SK-N-SH treated with all-trans-retinoic acid at 6 μM for 48 hours (cell line): Measurements from ENCODE around the gene ARPC5L.

ENCODE experiments used
- ARNTL ChIP-seq: fragments of 450-650 bp; formaldehyde crosslinking; IDR thresholded peaks from 2 replicates; pipeline ENCODE4 v1.5.0; 2020; ENCODE audit warnings: low read depth, mild to moderate bottlenecking, moderate library complexity, borderline replicate concordance
- CSRNP3 ChIP-seq: fragments of 250-450 bp; sonication (Bioruptor Pico); IDR thresholded peaks from 2 replicates; pipeline ENCODE4 v1.5.1; 2021; ENCODE audit warnings: mild to moderate bottlenecking, moderate library complexity
- ESRRG ChIP-seq: fragments of 250-450 bp; sonication (Bioruptor Pico); IDR thresholded peaks from 2 replicates; pipeline ENCODE4 v1.6.1; 2021; ENCODE audit warnings: mild to moderate bottlenecking
- PATZ1 ChIP-seq: fragments of 250-450 bp; sonication (Bioruptor Pico); IDR thresholded peaks from 2 replicates; pipeline ENCODE4 v1.8.0; 2020; ENCODE audit warnings: mild to moderate bottlenecking, moderate library complexity, borderline replicate concordance
- SNAI2 ChIP-seq: fragments of 250-450 bp; sonication (Bioruptor Pico); IDR thresholded peaks from 2 replicates; pipeline ENCODE4 v1.5.0; 2020; ENCODE audit warnings: mild to moderate bottlenecking, moderate library complexity
- TCF4 ChIP-seq: fragments of 250-450 bp; sonication (Bioruptor Pico); IDR thresholded peaks from 2 replicates; pipeline ENCODE4 v1.8.0; 2021; ENCODE audit warnings: mild to moderate bottlenecking, moderate library complexity, borderline replicate concordance
- TOX ChIP-seq: fragments of 250-450 bp; sonication (Bioruptor Pico); IDR thresholded peaks from 2 replicates; pipeline ENCODE4 v1.8.0; 2021; ENCODE audit warnings: mild to moderate bottlenecking, moderate library complexity, borderline replicate concordance
- ZFP3 ChIP-seq: fragments of 250-450 bp; sonication (Bioruptor Pico); IDR thresholded peaks from 2 replicates; pipeline ENCODE4 v1.5.0; 2020; ENCODE audit warnings: mild to moderate bottlenecking, moderate library complexity
- ZFP30 ChIP-seq: fragments of 450-650 bp; formaldehyde crosslinking; IDR thresholded peaks from 2 replicates; pipeline ENCODE4 v1.5.0; 2022; ENCODE audit warnings: mild to moderate bottlenecking, moderate library complexity
- ZNF565 ChIP-seq: fragments of 450-650 bp; formaldehyde crosslinking; conservative IDR thresholded peaks from 2 replicates; pipeline ENCODE4 v1.5.0; 2020; ENCODE audit warnings: low read depth, mild to moderate bottlenecking, moderate library complexity
- ZNF8 ChIP-seq: fragments of 450-650 bp; formaldehyde crosslinking; IDR thresholded peaks from 2 replicates; pipeline ENCODE4 v1.5.0; 2020; ENCODE audit warnings: mild to moderate bottlenecking, moderate library complexity

GRCh38 chr9:124890179-124890578, 28.2 kb downstream of the ARPC5L start:
- TF ChIP-seq CSRNP3 (CRISPR knock-in tag) (no peak), ZFP3 (CRISPR knock-in tag) (no peak), ESRRG (CRISPR knock-in tag) (no peak), ZNF8 (no peak), TOX (CRISPR knock-in tag) (no peak), SNAI2 (CRISPR knock-in tag) (no peak), ZFP30 (CRISPR knock-in tag) (no peak), TCF4 (CRISPR knock-in tag) (no peak), ZNF565 (CRISPR knock-in tag) (no peak), PATZ1 (CRISPR knock-in tag) (no peak), ARNTL (CRISPR knock-in tag) (no peak)
